ENCODE data around the gene FADS3.

DNA sequence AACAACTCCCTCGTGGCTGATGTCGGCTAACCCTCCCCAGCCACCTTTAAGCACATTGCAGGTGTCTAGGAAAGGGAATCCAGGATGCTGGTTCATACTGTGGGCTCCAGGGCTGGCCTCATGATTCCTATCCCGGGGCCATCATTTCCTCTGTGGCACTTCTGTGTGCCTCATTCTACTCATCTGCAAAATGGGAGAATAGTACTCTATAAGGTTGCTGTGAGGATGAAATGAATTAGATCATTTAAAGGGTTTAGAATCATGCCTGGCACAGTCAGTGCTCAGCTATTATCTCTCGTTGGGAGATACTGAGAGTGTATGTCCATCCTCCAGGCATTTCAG lies 4.3 kb upstream of the FADS3 start:
- no peak for TF ChIP-seq CEBPB (IDR thresholded peaks at IDR 0.05; ENCODE audit: low read depth)
- no peak for TF ChIP-seq EGR1 (IDR thresholded peaks at IDR 0.05; ENCODE audit: low read depth)
- TF ChIP-seq, protein P1, sequence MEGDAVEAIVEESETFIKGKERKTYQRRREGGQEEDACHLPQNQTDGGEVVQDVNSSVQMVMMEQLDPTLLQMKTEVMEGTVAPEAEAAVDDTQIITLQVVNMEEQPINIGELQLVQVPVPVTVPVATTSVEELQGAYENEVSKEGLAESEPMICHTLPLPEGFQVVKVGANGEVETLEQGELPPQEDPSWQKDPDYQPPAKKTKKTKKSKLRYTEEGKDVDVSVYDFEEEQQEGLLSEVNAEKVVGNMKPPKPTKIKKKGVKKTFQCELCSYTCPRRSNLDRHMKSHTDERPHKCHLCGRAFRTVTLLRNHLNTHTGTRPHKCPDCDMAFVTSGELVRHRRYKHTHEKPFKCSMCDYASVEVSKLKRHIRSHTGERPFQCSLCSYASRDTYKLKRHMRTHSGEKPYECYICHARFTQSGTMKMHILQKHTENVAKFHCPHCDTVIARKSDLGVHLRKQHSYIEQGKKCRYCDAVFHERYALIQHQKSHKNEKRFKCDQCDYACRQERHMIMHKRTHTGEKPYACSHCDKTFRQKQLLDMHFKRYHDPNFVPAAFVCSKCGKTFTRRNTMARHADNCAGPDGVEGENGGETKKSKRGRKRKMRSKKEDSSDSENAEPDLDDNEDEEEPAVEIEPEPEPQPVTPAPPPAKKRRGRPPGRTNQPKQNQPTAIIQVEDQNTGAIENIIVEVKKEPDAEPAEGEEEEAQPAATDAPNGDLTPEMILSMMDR (IDR thresholded peaks at IDR 0.05 in 2 of 3, conservative IDR thresholded peaks at IDR 0.05 in 1 of 3; ENCODE audit: borderline replicate concordance in 1 of 3, insufficient read depth in 1 of 3, low read depth in 2 of 3, low read length in 2 of 3) = no peak

Data from HCT116 (cell line).